Liver (tissue), 3 donors: ENCODE measurements around the gene CBX8.

Experiments used
- EGR1 ChIP-seq, 2 donors: IDR thresholded peaks; 2 replicates each; pipeline ENCODE4 v1.6.1; 2016 to 2018; ENCODE audit warnings: antibody characterized with exemption in 2 of 2, low read depth in 2 of 2
- FOXA1 ChIP-seq: IDR thresholded peaks from 2 replicates; pipeline ENCODE4 v1.6.1; 2016; ENCODE audit warnings: antibody characterized with exemption
- GABPA ChIP-seq, 2 donors: IDR thresholded peaks in 1 of 2; conservative IDR thresholded peaks in 1 of 2; 2 replicates each; pipeline ENCODE4 v1.6.1; 2016; ENCODE audit warnings: antibody characterized with exemption in 2 of 2, mild to moderate bottlenecking in 1 of 2, moderate library complexity in 1 of 2
- JUND ChIP-seq, 2 donors: IDR thresholded peaks; 2 replicates each; pipeline ENCODE4 v1.6.1; 2016; ENCODE audit warnings: antibody characterized with exemption in 2 of 2
- MAX ChIP-seq: IDR thresholded peaks from 2 replicates; pipeline ENCODE4 v1.6.1; 2016; ENCODE audit warnings: antibody characterized with exemption
- NR2F2 ChIP-seq: IDR thresholded peaks from 2 replicates; pipeline ENCODE4 v1.6.1; 2016; ENCODE audit warnings: antibody characterized with exemption
- RAD21 ChIP-seq, 2 donors: IDR thresholded peaks; 2 replicates each; pipeline ENCODE4 v1.6.1; 2016; ENCODE audit warnings: antibody characterized with exemption in 2 of 2, mild to moderate bottlenecking in 2 of 2
- REST ChIP-seq: IDR thresholded peaks from 2 replicates; pipeline ENCODE4 v1.6.1; 2016; ENCODE audit warnings: antibody characterized with exemption, mild to moderate bottlenecking
- TAF1 ChIP-seq: conservative IDR thresholded peaks from 2 replicates; pipeline ENCODE4 v1.6.1; 2016; ENCODE audit warnings: antibody characterized with exemption, mild to moderate bottlenecking
- YY1 ChIP-seq: IDR thresholded peaks from 2 replicates; pipeline ENCODE4 v1.6.1; 2016; ENCODE audit warnings: antibody characterized with exemption, mild to moderate bottlenecking
- TF ChIP-seq, protein P1 (sequence below): fragments of 150-350 bp; IDR thresholded peaks from 2 replicates; pipeline ENCODE4 v1.5.1; 2017; ENCODE audit warnings: improper control_type of control experiment, low read depth, low read length; ENCODE audit not compliant: missing input control
- TF ChIP-seq, protein P2 (sequence below): IDR thresholded peaks from 2 replicates; pipeline ENCODE4 v1.6.1; 2016; ENCODE audit warnings: antibody characterized with exemption
- TF ChIP-seq, protein P3 (sequence below): IDR thresholded peaks from 2 replicates; pipeline ENCODE4 v1.6.1; 2016; ENCODE audit warnings: antibody characterized with exemption
- donor health status: healthy.
- donor health status: healthy.

- TF ChIP-seq, protein P1, sequence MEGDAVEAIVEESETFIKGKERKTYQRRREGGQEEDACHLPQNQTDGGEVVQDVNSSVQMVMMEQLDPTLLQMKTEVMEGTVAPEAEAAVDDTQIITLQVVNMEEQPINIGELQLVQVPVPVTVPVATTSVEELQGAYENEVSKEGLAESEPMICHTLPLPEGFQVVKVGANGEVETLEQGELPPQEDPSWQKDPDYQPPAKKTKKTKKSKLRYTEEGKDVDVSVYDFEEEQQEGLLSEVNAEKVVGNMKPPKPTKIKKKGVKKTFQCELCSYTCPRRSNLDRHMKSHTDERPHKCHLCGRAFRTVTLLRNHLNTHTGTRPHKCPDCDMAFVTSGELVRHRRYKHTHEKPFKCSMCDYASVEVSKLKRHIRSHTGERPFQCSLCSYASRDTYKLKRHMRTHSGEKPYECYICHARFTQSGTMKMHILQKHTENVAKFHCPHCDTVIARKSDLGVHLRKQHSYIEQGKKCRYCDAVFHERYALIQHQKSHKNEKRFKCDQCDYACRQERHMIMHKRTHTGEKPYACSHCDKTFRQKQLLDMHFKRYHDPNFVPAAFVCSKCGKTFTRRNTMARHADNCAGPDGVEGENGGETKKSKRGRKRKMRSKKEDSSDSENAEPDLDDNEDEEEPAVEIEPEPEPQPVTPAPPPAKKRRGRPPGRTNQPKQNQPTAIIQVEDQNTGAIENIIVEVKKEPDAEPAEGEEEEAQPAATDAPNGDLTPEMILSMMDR, result no peak
- TF ChIP-seq MAX, result no peak
- TF ChIP-seq NR2F2, result no peak
- TF ChIP-seq RAD21 (IDR thresholded peaks at IDR 0.05), result no peak
- TF ChIP-seq YY1, result no peak
- TF ChIP-seq REST, result no peak
- TF ChIP-seq, protein P2, sequence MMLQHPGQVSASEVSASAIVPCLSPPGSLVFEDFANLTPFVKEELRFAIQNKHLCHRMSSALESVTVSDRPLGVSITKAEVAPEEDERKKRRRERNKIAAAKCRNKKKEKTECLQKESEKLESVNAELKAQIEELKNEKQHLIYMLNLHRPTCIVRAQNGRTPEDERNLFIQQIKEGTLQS, result no peak
- TF ChIP-seq GABPA (IDR thresholded peaks at IDR 0.05 in 1 of 2, conservative IDR thresholded peaks at IDR 0.05 in 1 of 2), result no peak
- no peak for TF ChIP-seq JUND (IDR thresholded peaks at IDR 0.05)
- no peak for TF ChIP-seq FOXA1
- no peak for TF ChIP-seq EGR1 (IDR thresholded peaks at IDR 0.05; ENCODE audit: low read depth in 2 of 2)
- TF ChIP-seq, protein P3, sequence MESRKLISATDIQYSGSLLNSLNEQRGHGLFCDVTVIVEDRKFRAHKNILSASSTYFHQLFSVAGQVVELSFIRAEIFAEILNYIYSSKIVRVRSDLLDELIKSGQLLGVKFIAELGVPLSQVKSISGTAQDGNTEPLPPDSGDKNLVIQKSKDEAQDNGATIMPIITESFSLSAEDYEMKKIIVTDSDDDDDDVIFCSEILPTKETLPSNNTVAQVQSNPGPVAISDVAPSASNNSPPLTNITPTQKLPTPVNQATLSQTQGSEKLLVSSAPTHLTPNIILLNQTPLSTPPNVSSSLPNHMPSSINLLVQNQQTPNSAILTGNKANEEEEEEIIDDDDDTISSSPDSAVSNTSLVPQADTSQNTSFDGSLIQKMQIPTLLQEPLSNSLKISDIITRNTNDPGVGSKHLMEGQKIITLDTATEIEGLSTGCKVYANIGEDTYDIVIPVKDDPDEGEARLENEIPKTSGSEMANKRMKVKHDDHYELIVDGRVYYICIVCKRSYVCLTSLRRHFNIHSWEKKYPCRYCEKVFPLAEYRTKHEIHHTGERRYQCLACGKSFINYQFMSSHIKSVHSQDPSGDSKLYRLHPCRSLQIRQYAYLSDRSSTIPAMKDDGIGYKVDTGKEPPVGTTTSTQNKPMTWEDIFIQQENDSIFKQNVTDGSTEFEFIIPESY, result no peak
- no peak for TF ChIP-seq TAF1
Measured at GRCh38 chr17:79818026-79818758, 21.3 kb upstream of the CBX8 start.
